Activated CD4-positive, alpha-beta T cell treated with anti-CD3 and anti-CD28 coated beads, Interleukin-2, amount 50 U/mL, for 4 hours (primary cell): Measurements from ENCODE around the gene SULF2.

Experiments used
- DNase-seq, 2 experiments: peaks; one replicate each; pipeline ENCODE4 v3.0.0-alpha.2; 2020

Gene SULF2

GRCh38 chr20:47735412-47736400, 49.6 kb downstream of the SULF2 start:
- DNase-seq: no peak

GRCh38 chr20:47734870-47735269, 50.4 kb downstream of the SULF2 start:
- DNase-seq: no peak

GRCh38 chr20:47733892-47734291, 51.4 kb downstream of the SULF2 start:
- no peak for DNase-seq

GRCh38 chr20:47730744-47731143, 54.5 kb downstream of the SULF2 start:
- DNase-seq: no peak

GRCh38 chr20:47729472-47729871, 55.8 kb downstream of the SULF2 start:
- no peak for DNase-seq

- no peak for DNase-seq
Measured at GRCh38 chr20:47727909-47728361, 57.3 kb downstream of the SULF2 start.

- DNase-seq: peak; percentile 36 to 44
Measured at GRCh38 chr20:47727170-47727880, 58.0 kb downstream of the SULF2 start.

- DNase-seq: no peak
Measured at GRCh38 chr20:47726632-47727031, 58.6 kb downstream of the SULF2 start.

- DNase-seq: peak; percentile 66 to 67
Measured at GRCh38 chr20:47725248-47725973, 59.9 kb downstream of the SULF2 start.

- DNase-seq: no peak
Measured at GRCh38 chr20:47724910-47725247, 60.4 kb downstream of the SULF2 start.

- no peak for DNase-seq
Measured at GRCh38 chr20:47724396-47724795, 60.9 kb downstream of the SULF2 start.

- DNase-seq: no peak
Measured at GRCh38 chr20:47723322-47723721, 62.0 kb downstream of the SULF2 start.

GRCh38 chr20:47720636-47721427, 64.4 kb downstream of the SULF2 start:
- DNase-seq: no peak

GRCh38 chr20:47719625-47720024, 65.7 kb downstream of the SULF2 start:
- DNase-seq: no peak

GRCh38 chr20:47719211-47719610, 66.1 kb downstream of the SULF2 start:
- DNase-seq: no peak

- no peak for DNase-seq
Measured at GRCh38 chr20:47718398-47718797, 66.9 kb downstream of the SULF2 start.

GRCh38 chr20:47717421-47717820, 67.9 kb downstream of the SULF2 start:
- no peak for DNase-seq

GRCh38 chr20:47713878-47714450, 71.3 kb downstream of the SULF2 start:
- DNase-seq: no peak

- DNase-seq: no peak
Measured at GRCh38 chr20:47713163-47713562, 72.1 kb downstream of the SULF2 start.

- DNase-seq: no peak
Measured at GRCh38 chr20:47711046-47711752, 74.1 kb downstream of the SULF2 start.

- no peak for DNase-seq
Measured at GRCh38 chr20:47710665-47711045, 74.6 kb downstream of the SULF2 start.
